ENCODE measurements around the gene KLRD1.
A peak's percentile ranks its signal among the peaks of the same experiment; 100 is the strongest.
"Not testable (repeated sequence)": the region's sequence is repeated elsewhere in the genome, so short reads cannot be mapped to it uniquely, and the experiment has no call there.

KLRD1 gene

GRCh38 chr12:10331642-10332239, 24.1 kb downstream of the KLRD1 start:
- Histone ChIP-seq H3K27me3 (ENCODE audit: control insufficient read depth, low read length) (no peaks in the 10 kb centered on the region), H3K4me1 (ENCODE audit: control insufficient read depth, low read length) (no peaks in the 10 kb centered on the region), H3K27ac (ENCODE audit: low read depth, low read length) (no peak overlapping the region), H3K79me2 (ENCODE audit: control insufficient read depth, low read length) (no peaks in the 10 kb centered on the region), H3F3A (ENCODE audit: control insufficient read depth, insufficient read depth) (no peaks in the 10 kb centered on the region), H3K9me3 (ENCODE audit: control insufficient read depth, insufficient read depth, low read length) (peaks cover 9% of the 10 kb centered on the region), H4K20me1 (ENCODE audit: control insufficient read depth, insufficient read depth, low read depth, low read length) (no peaks in the 10 kb centered on the region), H3K36me3 (ENCODE audit: control insufficient read depth, low read length) (no peaks in the 10 kb centered on the region), H3K4me3 (ENCODE audit: low read length) (no peak overlapping the region), H3K9me2 (replicated peaks; ENCODE audit: control insufficient read depth, low read length) (no peaks in the 10 kb centered on the region), H3K4me2 (ENCODE audit: low read length) (no peak overlapping the region)
- peak; percentile 48 for TF ChIP-seq CTCF (IDR thresholded peaks at IDR 0.05; ENCODE audit: low read depth, low read length, poor library complexity, severe bottlenecking)
- TF ChIP-seq EZH2phosphoT487 (IDR thresholded peaks at IDR 0.05; ENCODE audit: borderline replicate concordance, low read length), result no peak

- not testable (repeated sequence) for H3K36me3 ChIP-seq (ENCODE audit: control insufficient read depth, low read length)
These were observed 28.5 kb downstream of the KLRD1 start for GRCh38 chr12:10336196-10336595.

GRCh38 chr12:10338470-10338869, 30.8 kb downstream of the KLRD1 start:
- not testable (repeated sequence) for H3K36me3 ChIP-seq (ENCODE audit: control insufficient read depth, low read length); H3K9me2 ChIP-seq (replicated peaks; ENCODE audit: control insufficient read depth, low read length); H3K27ac ChIP-seq (ENCODE audit: low read depth, low read length); H3K4me3 ChIP-seq (ENCODE audit: low read length); H3F3A ChIP-seq (ENCODE audit: control insufficient read depth, insufficient read depth); H3K4me2 ChIP-seq (ENCODE audit: low read length); H3K27me3 ChIP-seq (ENCODE audit: control insufficient read depth, low read length); H4K20me1 ChIP-seq (ENCODE audit: control insufficient read depth, insufficient read depth, low read depth, low read length); H3K4me1 ChIP-seq (ENCODE audit: control insufficient read depth, low read length); H3K79me2 ChIP-seq (ENCODE audit: control insufficient read depth, low read length)
- peaks cover 14% of the 10 kb centered on the region; the same call in 1 of the 2 replicates for H3K9me3 ChIP-seq (ENCODE audit: control insufficient read depth, insufficient read depth, low read length)

More at GRCh38 chr12:10336196-10336595, 28.5 kb downstream of the KLRD1 start:
- H3K4me3 ChIP-seq (ENCODE audit: low read length); H3K79me2 ChIP-seq (ENCODE audit: control insufficient read depth, low read length); H3K27ac ChIP-seq (ENCODE audit: low read depth, low read length); H3K9me3 ChIP-seq (ENCODE audit: control insufficient read depth, insufficient read depth, low read length); H3K27me3 ChIP-seq (ENCODE audit: control insufficient read depth, low read length); H3K9me2 ChIP-seq (replicated peaks; ENCODE audit: control insufficient read depth, low read length); H4K20me1 ChIP-seq (ENCODE audit: control insufficient read depth, insufficient read depth, low read depth, low read length); H3K4me2 ChIP-seq (ENCODE audit: low read length); H3F3A ChIP-seq (ENCODE audit: control insufficient read depth, insufficient read depth); H3K4me1 ChIP-seq (ENCODE audit: control insufficient read depth, low read length): not testable (repeated sequence)

GRCh38 chr12:10339053-10339840, 31.6 kb downstream of the KLRD1 start:
- Histone ChIP-seq H4K20me1 (ENCODE audit: control insufficient read depth, insufficient read depth, low read depth, low read length) (no peaks in the 10 kb centered on the region), H3K4me2 (ENCODE audit: low read length) (no peak overlapping the region), H3K79me2 (ENCODE audit: control insufficient read depth, low read length) (no peaks in the 10 kb centered on the region), H3K9me3 (ENCODE audit: control insufficient read depth, insufficient read depth, low read length) (peaks cover 15% of the 10 kb centered on the region; the same call in 1 of the 2 replicates), H3K9me2 (replicated peaks; ENCODE audit: control insufficient read depth, low read length) (no peaks in the 10 kb centered on the region), H3F3A (ENCODE audit: control insufficient read depth, insufficient read depth) (no peaks in the 10 kb centered on the region), H3K27me3 (ENCODE audit: control insufficient read depth, low read length) (no peaks in the 10 kb centered on the region), H3K4me3 (ENCODE audit: low read length) (no peak overlapping the region), H3K4me1 (ENCODE audit: control insufficient read depth, low read length) (peaks cover 7% of the 10 kb centered on the region), H3K27ac (ENCODE audit: low read depth, low read length) (no peak overlapping the region), H3K36me3 (ENCODE audit: control insufficient read depth, low read length) (no peaks in the 10 kb centered on the region)
- TF ChIP-seq EZH2phosphoT487 (IDR thresholded peaks at IDR 0.05; ENCODE audit: borderline replicate concordance, low read length), result no peak
- TF ChIP-seq CTCF (IDR thresholded peaks at IDR 0.05; ENCODE audit: low read depth, low read length, poor library complexity, severe bottlenecking), result no peak

- H3K27me3 ChIP-seq (ENCODE audit: control insufficient read depth, low read length); H3K4me2 ChIP-seq (ENCODE audit: low read length); H3K27ac ChIP-seq (ENCODE audit: low read depth, low read length): not testable (repeated sequence)
These were observed 33.3 kb downstream of the KLRD1 start for GRCh38 chr12:10340946-10341345.

More at GRCh38 chr12:10340946-10341345, 33.3 kb downstream of the KLRD1 start:
- not testable (repeated sequence) for H4K20me1 ChIP-seq (ENCODE audit: control insufficient read depth, insufficient read depth, low read depth, low read length); H3K4me1 ChIP-seq (ENCODE audit: control insufficient read depth, low read length); H3K79me2 ChIP-seq (ENCODE audit: control insufficient read depth, low read length); H3F3A ChIP-seq (ENCODE audit: control insufficient read depth, insufficient read depth); H3K4me3 ChIP-seq (ENCODE audit: low read length); H3K9me2 ChIP-seq (replicated peaks; ENCODE audit: control insufficient read depth, low read length); H3K36me3 ChIP-seq (ENCODE audit: control insufficient read depth, low read length)
- H3K9me3 ChIP-seq (ENCODE audit: control insufficient read depth, insufficient read depth, low read length), result peaks cover 15% of the 10 kb centered on the region; the same call in 1 of the 2 replicates
